NCI-H2196 (cell line): ENCODE data around the gene HPGDS.
"Not testable (repeated sequence)": the region's sequence is repeated elsewhere in the genome, so short reads cannot be mapped to it uniquely, and the experiment has no call there.

ENCODE experiments used
- DNase-seq: peaks from one replicate; lab custom pipeline; 2025; ENCODE audit not compliant: unreplicated experiment; lab: John Stamatoyannopoulos, UW

Gene HPGDS

GRCh38 chr4:94358101-94358500 lies 15.5 kb upstream of the HPGDS start:
- DNase-seq, result no peak

- DNase-seq, result no peak
Measured at GRCh38 chr4:94357624-94358023, 15.0 kb upstream of the HPGDS start.

- no peak for DNase-seq
Measured at GRCh38 chr4:94356444-94356843, 13.8 kb upstream of the HPGDS start.

- no peak for DNase-seq
Measured at GRCh38 chr4:94354474-94354896, 11.8 kb upstream of the HPGDS start.

- no peak for DNase-seq
Measured at GRCh38 chr4:94352996-94353395, 10.4 kb upstream of the HPGDS start.

- DNase-seq, result no peak
Measured at GRCh38 chr4:94352163-94352562, 9.5 kb upstream of the HPGDS start.

GRCh38 chr4:94351319-94351718 lies 8.7 kb upstream of the HPGDS start:
- no peak for DNase-seq

GRCh38 chr4:94350095-94350494 lies 7.5 kb upstream of the HPGDS start:
- DNase-seq, result no peak

- DNase-seq, result no peak
Measured at GRCh38 chr4:94349193-94349592, 6.6 kb upstream of the HPGDS start.

GRCh38 chr4:94348666-94349065 lies 6.0 kb upstream of the HPGDS start:
- DNase-seq, result no peak

GRCh38 chr4:94346541-94346940 lies 3.9 kb upstream of the HPGDS start:
- DNase-seq, result no peak

GRCh38 chr4:94345969-94346368 lies 3.3 kb upstream of the HPGDS start:
- DNase-seq, result no peak

GRCh38 chr4:94345266-94345665 lies 2.6 kb upstream of the HPGDS start:
- DNase-seq, result no peak

- DNase-seq, result no peak
Measured at GRCh38 chr4:94344457-94344856, 1.8 kb upstream of the HPGDS start.

GRCh38 chr4:94341481-94342370 lies 910 bp downstream of the HPGDS start:
- no peak for DNase-seq

GRCh38 chr4:94339779-94340178 lies 2.9 kb downstream of the HPGDS start:
- DNase-seq, result no peak

GRCh38 chr4:94338681-94339351 lies 3.8 kb downstream of the HPGDS start:
- no peak for DNase-seq

GRCh38 chr4:94336791-94337190 lies 5.8 kb downstream of the HPGDS start:
- DNase-seq, result not testable (repeated sequence)

- no peak for DNase-seq
Measured at GRCh38 chr4:94336303-94336702, 6.3 kb downstream of the HPGDS start.

- no peak for DNase-seq
Measured at GRCh38 chr4:94334962-94335361, 7.7 kb downstream of the HPGDS start.

GRCh38 chr4:94334476-94334875 lies 8.2 kb downstream of the HPGDS start:
- DNase-seq, result no peak

- DNase-seq, result no peak
Measured at GRCh38 chr4:94333866-94334265, 8.8 kb downstream of the HPGDS start.
